B cell (primary cell): ENCODE results near the gene AAMP. TPM values are rescaled to one million over a fixed set of nuclear protein-coding genes. Genes with fewer than 3 reads are reported as not detected.

ENCODE experiments used
- ATAC-seq: fragments of 200-7000 bp; cut with Tn5 transposase; one replicate; pipeline ENCODE4 v1.10.0; 2021; ENCODE audit warnings: low read depth, mild to moderate bottlenecking, moderate number of reproducible peaks, moderate library complexity
- CTCF ChIA-PET: fragments of 350-600 bp; sonication (Branson Sonifier 250); formaldehyde crosslinking; loops from one replicate; lab custom pipeline; 2021; ENCODE audit warnings: antibody characterized with exemption, inconsistent platforms; lab: Charles Lee
- POLR2A ChIA-PET: fragments of 350-600 bp; sonication (Branson Sonifier 250); formaldehyde crosslinking; loops from one replicate; lab custom pipeline; 2021; ENCODE audit warnings: antibody characterized with exemption; lab: Charles Lee
- DNase-seq: peaks from one replicate; pipeline ENCODE4 v3.0.0; 2013
- H2AFZ ChIP-seq: 2 replicates; pipeline ENCODE4 v1.6.1; 2012; ENCODE audit warnings: mild to moderate bottlenecking, low read depth, low read length; ENCODE audit not compliant: insufficient read depth, poor library complexity, severe bottlenecking
- H3K27ac ChIP-seq, 2 donors: 1 replicate in 1 of 2; 2 replicates in 1 of 2; pipeline ENCODE4 v1.5.1; 2012 to 2013; ENCODE audit warnings: low read length in 2 of 2, mild to moderate bottlenecking in 2 of 2, moderate library complexity in 1 of 2
- H3K27me3 ChIP-seq, 4 experiments: fragments of 200-600 bp in 1 of 4; sonication (generic) in 1 of 4; replicated peaks in 1 of 4; 1 replicate in 2 of 4; 2 replicates in 2 of 4; pipeline versions ENCODE4 v1.6.1 to v1.7.0; 2013 to 2016; ENCODE audit warnings: low read length in 3 of 4, mild to moderate bottlenecking in 2 of 4, mixed read lengths in 1 of 4, moderate library complexity in 1 of 4; ENCODE audit not compliant: insufficient read depth in 4 of 4, control insufficient read depth in 3 of 4; ENCODE audit errors: control extremely low read depth in 1 of 4
- H3K36me3 ChIP-seq, 2 experiments: replicated peaks in 1 of 2; 1 replicate in 1 of 2; 2 replicates in 1 of 2; pipeline versions ENCODE4 v1.6.1 to v1.7.1; 2013; ENCODE audit warnings: low read length in 1 of 2; ENCODE audit not compliant: insufficient read depth in 2 of 2, control insufficient read depth in 1 of 2; ENCODE audit errors: control extremely low read depth in 1 of 2, extremely low read depth in 1 of 2
- H3K4me1 ChIP-seq, 2 donors: fragments of 200-600 bp in 1 of 2; sonication (generic) in 1 of 2; 1 replicate in 1 of 2; 2 replicates in 1 of 2; pipeline versions ENCODE4 v1.5.1 to v1.6.1; 2013 to 2017; ENCODE audit warnings: low read length in 2 of 2; ENCODE audit not compliant: control insufficient read depth in 2 of 2, insufficient read depth in 2 of 2
- H3K4me2 ChIP-seq: replicated peaks from 2 replicates; pipeline ENCODE3; 2012; ENCODE audit warnings: mild to moderate bottlenecking, low read depth, low read length; ENCODE audit not compliant: poor library complexity, severe bottlenecking
- H3K4me3 ChIP-seq, 5 experiments: fragments of 200-600 bp in 1 of 5; sonication (generic) in 1 of 5; 1 replicate in 3 of 5; 2 replicates in 2 of 5; pipeline versions ENCODE4 v1.5.1 to v1.7.0; 2011 to 2016; ENCODE audit warnings: low read length in 4 of 5, mild to moderate bottlenecking in 4 of 5, low read depth in 2 of 5, control low read depth in 1 of 5, moderate library complexity in 1 of 5; ENCODE audit not compliant: insufficient read depth in 1 of 5; ENCODE audit errors: control extremely low read depth in 1 of 5, extremely low read depth in 1 of 5
- H3K79me2 ChIP-seq: fragments of 200-600 bp; sonication (generic); one replicate; pipeline ENCODE4 v1.6.0; 2016; ENCODE audit warnings: low read length; ENCODE audit not compliant: control insufficient read depth, insufficient read depth
- H3K9ac ChIP-seq: fragments of 200-600 bp; sonication (generic); 2 replicates; pipeline ENCODE4 v1.6.1; 2017; ENCODE audit warnings: mild to moderate bottlenecking, low read length, moderate library complexity
- H3K9me3 ChIP-seq, 3 donors: one replicate each; pipeline versions ENCODE4 v1.6.1 to v1.7.1; 2013; ENCODE audit warnings: low read length in 2 of 3; ENCODE audit not compliant: control insufficient read depth in 2 of 3, insufficient read depth in 1 of 3; ENCODE audit errors: control extremely low read depth in 1 of 3
- H4K20me1 ChIP-seq: 2 replicates; pipeline ENCODE4 v1.6.0; 2012; ENCODE audit warnings: mild to moderate bottlenecking, low read length; ENCODE audit not compliant: insufficient read depth, control insufficient read depth, poor library complexity, severe bottlenecking
- H3K27ac Mint-ChIP-seq: one replicate; pipeline ENCODE4 v1.8.0; 2021; ENCODE audit warnings: mixed read lengths
- H3K27me3 Mint-ChIP-seq: one replicate; pipeline ENCODE4 v1.8.0; 2021; ENCODE audit warnings: mixed read lengths
- H3K4me1 Mint-ChIP-seq: one replicate; pipeline ENCODE4 v1.8.0; 2021; ENCODE audit warnings: mixed read lengths
- H3K4me3 Mint-ChIP-seq: one replicate; pipeline ENCODE4 v1.8.0; 2021; ENCODE audit warnings: mixed read lengths
- H3K9me3 Mint-ChIP-seq: one replicate; pipeline ENCODE4 v1.8.0; 2022; ENCODE audit warnings: mixed read lengths; ENCODE audit not compliant: insufficient read depth
- CTCF ChIP-seq: fragments of 200-600 bp; IDR thresholded peaks from one replicate; pipeline ENCODE4 v1.8.0; 2022; ENCODE audit warnings: antibody characterized with exemption, mild to moderate bottlenecking
- EZH2 ChIP-seq: IDR thresholded peaks from 2 replicates; pipeline ENCODE4 v1.6.1; 2012; ENCODE audit warnings: borderline replicate concordance, low read depth, mild to moderate bottlenecking, moderate library complexity, low read length; ENCODE audit not compliant: insufficient read depth, poor library complexity, severe bottlenecking
- WGBS: methylation state at CpG from one replicate; pipeline ENCODE4 v1.1.5; 2013; ENCODE audit warnings: missing lambda C conversion rate; ENCODE audit not compliant: insufficient coverage; 5-methylcytosine and 5-hydroxymethylcytosine counted together
- intact Hi-C: fragments of 100-400 bp; cut with micrococcal nuclease; formaldehyde crosslinking; loops from one replicate; pipeline ENCODE4 v1.10.0; 2022
- polyA plus RNA-seq: library from polyadenylated mRNA; depleted of rRNA; stranded (reverse); fragments of >200 nt; gene quantifications from 2 replicates; pipeline ENCODE4 v1.2.3, GENCODE V29; 2012
- total RNA-seq, 2 donors: library from RNA; stranded (reverse); fragments of 120-200 nt in 1 of 2; gene quantifications; 1 replicate in 1 of 2; 2 replicates in 1 of 2; pipeline versions ENCODE4 v1.2.3 to v1.2.4, GENCODE V29; 2013 to 2022

Gene AAMP
- total and polyA plus RNA-seq, 2 donors (not counting 1 experiment from before 2014, with no cell fraction given): 56.4 to 65.7 TPM

GRCh38 chr2:218256612-218257350 is 13.2 kb downstream of the AAMP start:
- no peaks in the 10 kb centered on the region for H3K9me3 Mint-ChIP-seq
- no peaks in the 10 kb centered on the region for H3K27me3 Mint-ChIP-seq
- Histone ChIP-seq H3K4me2 (no peak overlapping the region), H3K27me3 (no peaks in the 10 kb centered on the region), H3K36me3 (peaks cover 8 to 46% of the 10 kb centered on the region in 2 experiments), H3K4me3 (no peak overlapping the region), H3K27ac (peak overlapping the region; percentile 61 to 85), H3K9ac (no peak overlapping the region), H4K20me1 (peaks cover 39% of the 10 kb centered on the region), H2AFZ (no peak overlapping the region), H3K4me1 (peaks cover 44 to 50% of the 10 kb centered on the region in 2 donors), H3K79me2 (no peaks in the 10 kb centered on the region), H3K9me3 (no peaks in the 10 kb centered on the region)
- no peak for TF ChIP-seq CTCF
- no peak for TF ChIP-seq EZH2
- H3K4me1 Mint-ChIP-seq: peaks cover 47% of the 10 kb centered on the region
- ATAC-seq (no peak), DNase-seq (no peak)
- peak overlapping the region; percentile 86 for H3K4me3 Mint-ChIP-seq
- peak overlapping the region; percentile 98 for H3K27ac Mint-ChIP-seq
- intact Hi-C loops: loop anchor here (1.0 kb wide), 5 partner anchors 14 to 87 kb away; partner anchors contain the start of genes AAMP, PNKD and TMBIM1
- ChIA-PET CTCF (interaction anchor here (0.6 to 3.4 kb wide), 26 partner anchors 8 to 145 kb away, joined by 3 to 19 read pairs (median 6); partner anchors contain the start of genes AAMP, CATIP, PNKD and TMBIM1), POLR2A (interaction anchor here (0.8 to 1.3 kb wide), 3 partner anchors 13 to 110 kb away, joined by 3 to 6 read pairs (median 4); partner anchors contain the start of genes AAMP and PNKD)
- 89% methylated on average over 10 of the region's 13 CpGs for WGBS

GRCh38 chr2:218255446-218255845 is 14.5 kb downstream of the AAMP start:
- no peaks in the 10 kb centered on the region for H3K9me3 Mint-ChIP-seq

More at GRCh38 chr2:218255446-218255845, 14.5 kb downstream of the AAMP start:
- intact Hi-C loops: no loop called here
- H3K4me1 Mint-ChIP-seq: peaks cover 35% of the 10 kb centered on the region
- no peak overlapping the region for H3K27ac ChIP-seq
- no peak overlapping the region for H3K4me2 ChIP-seq
- peaks cover 8 to 60% of the 10 kb centered on the region in 2 experiments for H3K36me3 ChIP-seq
- peaks cover 35 to 37% of the 10 kb centered on the region in 2 donors for H3K4me1 ChIP-seq
- no peaks in the 10 kb centered on the region for H3K27me3 Mint-ChIP-seq
- no peaks in the 10 kb centered on the region for H3K79me2 ChIP-seq
- DNase-seq: no peak
- ChIA-PET POLR2A (interaction anchor here (0.9 kb wide), 1 partner anchor 37 kb away, joined by 4 read pairs; no protein-coding TSS in a partner anchor), CTCF (interaction anchor here (1.1 to 3.4 kb wide), 5 partner anchors 11 to 87 kb away, joined by 3 to 19 read pairs (median 5); partner anchors contain the start of genes AAMP and PNKD)
- H3K27ac Mint-ChIP-seq: peak overlapping the region; percentile 4
- 58% methylated on average over 4 of the region's 6 CpGs for WGBS
- no peak overlapping the region for H3K4me3 Mint-ChIP-seq
- H3K9me3 ChIP-seq: no peaks in the 10 kb centered on the region
- peaks cover 52% of the 10 kb centered on the region for H4K20me1 ChIP-seq
- no peak overlapping the region for H3K9ac ChIP-seq
- no peak overlapping the region for H3K4me3 ChIP-seq
- no peak for ATAC-seq
- no peak overlapping the region for H2AFZ ChIP-seq
- TF ChIP-seq EZH2 (no peak), CTCF (no peak)
- H3K27me3 ChIP-seq: no peaks in the 10 kb centered on the region
